Measurements from ENCODE around the gene PRAMEF33.
"Not testable (repeated sequence)": the region's sequence is repeated elsewhere in the genome, so short reads cannot be mapped to it uniquely, and the experiment has no call there.

PRAMEF33 gene
- long read RNA-seq = 0 reads

DNA sequence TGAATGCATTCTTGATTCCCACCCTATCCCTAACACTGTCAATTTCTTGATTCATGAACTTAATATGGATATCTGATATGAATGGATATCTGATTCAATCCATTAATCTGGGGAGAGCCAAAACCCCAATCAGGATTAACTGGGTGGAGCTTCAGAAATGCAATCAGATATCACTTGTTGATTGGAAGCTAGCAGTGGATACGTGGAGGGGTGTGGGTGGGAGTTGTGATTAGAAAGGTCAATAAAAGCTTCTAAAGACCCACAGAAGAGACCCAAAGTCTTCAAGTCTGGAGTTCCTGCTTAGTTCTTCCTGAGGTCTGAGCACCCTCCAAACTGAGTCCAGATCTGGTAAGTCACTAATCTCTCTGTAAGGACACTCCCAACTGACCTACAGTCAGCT lies at the start of gene PRAMEF33:
TSS of gene PRAMEF33 (plus strand) at position 301 of the 400 bp plus-strand sequence. CDS start 2,416 bp downstream, outside the sequence.
- DNase-seq (ENCODE audit: low read depth in 1 of 2, low spot score in 1 of 2); H3K27me3 ChIP-seq (ENCODE audit: insufficient read depth, poor library complexity, severe bottlenecking); H3K4me3 ChIP-seq (replicated peaks; ENCODE audit: insufficient read depth, low read length); H3K27ac ChIP-seq (replicated peaks): not testable (repeated sequence)

GRCh38 chr1:13253898-13254297 lies 49.4 kb upstream of the PRAMEF33 start, which contains the start of gene PRAMEF5:
Gene PRAMEF5 (plus strand): TSS chr1:13254198. CDS start chr1:13259269, 5,071 bp downstream.
- DNase-seq (ENCODE audit: low read depth in 1 of 2, low spot score in 1 of 2); H3K27ac ChIP-seq (replicated peaks); H3K4me3 ChIP-seq (replicated peaks; ENCODE audit: insufficient read depth, low read length); H3K27me3 ChIP-seq (ENCODE audit: insufficient read depth, poor library complexity, severe bottlenecking): not testable (repeated sequence)

- not testable (repeated sequence) for H3K4me3 ChIP-seq (replicated peaks; ENCODE audit: insufficient read depth, low read length); H3K27me3 ChIP-seq (ENCODE audit: insufficient read depth, poor library complexity, severe bottlenecking); H3K27ac ChIP-seq (replicated peaks); DNase-seq (ENCODE audit: low read depth in 1 of 2, low spot score in 1 of 2)
These were observed 38.2 kb upstream of the PRAMEF33 start for GRCh38 chr1:13265124-13265523.

DNA sequence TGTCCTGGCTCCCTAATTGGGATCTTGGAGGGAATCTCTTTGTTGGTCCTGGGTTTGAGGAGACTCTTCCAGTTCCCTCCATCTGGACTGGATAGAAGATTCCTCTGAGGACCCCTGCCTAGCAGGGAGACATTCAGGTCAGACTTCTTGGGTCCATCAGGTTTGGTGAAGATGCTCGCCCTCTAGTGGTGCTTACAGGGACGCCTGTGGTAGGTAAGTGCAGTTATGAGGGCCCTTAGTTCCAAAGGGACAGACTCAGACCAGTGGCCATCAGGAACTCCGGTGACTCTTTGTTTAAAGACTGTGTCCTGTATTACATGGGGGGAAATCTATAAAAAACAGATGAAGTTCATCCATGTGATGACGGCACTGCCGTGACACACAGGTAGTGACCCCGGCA lies 26.3 kb upstream of the PRAMEF33 start:
- not testable (repeated sequence) for H3K27me3 ChIP-seq (ENCODE audit: insufficient read depth, poor library complexity, severe bottlenecking); H3K4me3 ChIP-seq (replicated peaks; ENCODE audit: insufficient read depth, low read length); H3K27ac ChIP-seq (replicated peaks); DNase-seq (ENCODE audit: low read depth in 1 of 2, low spot score in 1 of 2)

DNA sequence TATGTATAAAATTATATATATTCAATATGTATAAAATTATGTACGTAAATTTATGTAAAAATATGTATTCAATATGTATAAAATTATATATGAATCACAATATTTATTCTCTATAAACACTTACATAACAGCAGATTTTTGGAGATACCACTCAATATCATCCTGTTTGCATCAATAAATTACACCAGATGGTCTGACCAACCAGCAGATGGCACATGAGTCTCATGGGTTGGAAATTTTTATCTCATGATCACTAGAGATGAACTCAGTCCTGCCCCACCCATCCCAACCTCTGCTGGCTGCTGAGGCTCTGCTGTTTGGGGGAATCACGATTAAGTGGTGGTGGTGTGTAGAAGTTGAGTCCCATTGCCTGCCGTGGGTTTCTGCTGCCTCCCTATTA lies 23.7 kb upstream of the PRAMEF33 start:
- H3K4me3 ChIP-seq (replicated peaks; ENCODE audit: insufficient read depth, low read length); H3K27ac ChIP-seq (replicated peaks); H3K27me3 ChIP-seq (ENCODE audit: insufficient read depth, poor library complexity, severe bottlenecking); DNase-seq (ENCODE audit: low read depth in 1 of 2, low spot score in 1 of 2): not testable (repeated sequence)

- H3K27me3 ChIP-seq (ENCODE audit: insufficient read depth, poor library complexity, severe bottlenecking); H3K4me3 ChIP-seq (replicated peaks; ENCODE audit: insufficient read depth, low read length); H3K27ac ChIP-seq (replicated peaks); DNase-seq (ENCODE audit: low read depth in 1 of 2, low spot score in 1 of 2): not testable (repeated sequence)
These were observed 18.3 kb upstream of the PRAMEF33 start, which contains the start of gene PRAMEF8 for GRCh38 chr1:13285037-13285436. Gene PRAMEF8 (minus strand): TSS chr1:13285137. CDS start chr1:13284091, 1,046 bp downstream.

DNA sequence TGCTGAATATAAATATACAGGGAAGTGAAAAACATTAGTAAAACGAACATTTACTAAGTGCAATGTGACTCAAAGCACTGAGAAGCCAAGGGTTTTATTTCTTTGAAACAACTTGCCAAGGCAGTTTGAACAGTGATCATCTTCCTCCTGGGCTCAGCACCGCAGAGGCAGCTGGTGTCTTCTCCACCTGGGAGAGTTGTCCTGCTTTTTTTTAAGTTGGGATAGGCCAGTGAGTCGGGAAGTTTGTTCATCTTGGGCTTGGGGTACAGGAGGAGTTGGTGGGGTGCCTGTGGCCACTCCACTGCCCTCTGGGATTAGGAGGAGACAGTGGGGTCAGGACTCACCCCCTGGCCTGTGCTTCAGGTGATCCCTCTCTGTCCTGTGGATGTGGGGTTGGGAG lies 14.3 kb upstream of the PRAMEF33 start:
- not testable (repeated sequence) for DNase-seq (ENCODE audit: low read depth in 1 of 2, low spot score in 1 of 2); H3K4me3 ChIP-seq (replicated peaks; ENCODE audit: insufficient read depth, low read length); H3K27me3 ChIP-seq (ENCODE audit: insufficient read depth, poor library complexity, severe bottlenecking)

GRCh38 chr1:13297216-13297931 lies 6.0 kb upstream of the PRAMEF33 start:
- H3K4me3 ChIP-seq (replicated peaks; ENCODE audit: insufficient read depth, low read length); H3K27me3 ChIP-seq (ENCODE audit: insufficient read depth, poor library complexity, severe bottlenecking); H3K27ac ChIP-seq (replicated peaks); DNase-seq (ENCODE audit: low read depth in 1 of 2, low spot score in 1 of 2): not testable (repeated sequence)

More for the DNA sequence above, 14.3 kb upstream of the PRAMEF33 start:
- not testable (repeated sequence) for H3K27ac ChIP-seq (replicated peaks)

- DNase-seq (ENCODE audit: low read depth in 1 of 2, low spot score in 1 of 2); H3K4me3 ChIP-seq (replicated peaks; ENCODE audit: insufficient read depth, low read length); H3K27ac ChIP-seq (replicated peaks); H3K27me3 ChIP-seq (ENCODE audit: insufficient read depth, poor library complexity, severe bottlenecking): not testable (repeated sequence)
These were observed 4.6 kb upstream of the PRAMEF33 start for GRCh38 chr1:13298699-13299098.

DNA sequence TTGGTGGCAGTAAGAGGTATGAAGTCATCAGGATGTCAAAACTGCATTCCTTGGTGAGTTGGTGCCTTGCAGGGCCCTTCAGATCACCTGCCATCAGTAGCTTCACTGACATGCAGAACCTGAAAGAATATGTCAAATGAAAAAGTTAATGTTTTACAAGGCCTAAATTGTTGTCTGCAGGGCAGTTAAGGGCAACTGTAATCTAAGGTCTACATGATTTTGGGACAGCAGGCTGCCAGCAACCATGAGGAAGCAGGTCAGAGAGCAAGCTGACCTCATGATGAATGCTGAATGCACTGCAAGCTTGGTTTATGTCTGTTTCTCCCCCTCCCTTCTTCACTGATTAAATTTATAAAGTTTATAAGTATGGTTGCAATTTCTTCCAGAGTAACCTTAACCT lies 1.1 kb upstream of the PRAMEF33 start:
- H3K27me3 ChIP-seq (ENCODE audit: insufficient read depth, poor library complexity, severe bottlenecking); H3K4me3 ChIP-seq (replicated peaks; ENCODE audit: insufficient read depth, low read length); DNase-seq (ENCODE audit: low read depth in 1 of 2, low spot score in 1 of 2); H3K27ac ChIP-seq (replicated peaks): not testable (repeated sequence)

GRCh38 chr1:13315281-13315680 lies 11.9 kb downstream of the PRAMEF33 start, which contains the start of gene PRAMEF15:
Gene PRAMEF15 (plus strand): TSS chr1:13315581. CDS start chr1:13318408, 2,827 bp downstream.
- not testable (repeated sequence) for H3K27me3 ChIP-seq (ENCODE audit: insufficient read depth, poor library complexity, severe bottlenecking); H3K4me3 ChIP-seq (replicated peaks; ENCODE audit: insufficient read depth, low read length); H3K27ac ChIP-seq (replicated peaks); DNase-seq (ENCODE audit: low read depth in 1 of 2, low spot score in 1 of 2)

- not testable (repeated sequence) for DNase-seq (ENCODE audit: low read depth in 1 of 2, low spot score in 1 of 2); H3K27ac ChIP-seq (replicated peaks); H3K4me3 ChIP-seq (replicated peaks; ENCODE audit: insufficient read depth, low read length); H3K27me3 ChIP-seq (ENCODE audit: insufficient read depth, poor library complexity, severe bottlenecking)
These were observed 39.2 kb downstream of the PRAMEF33 start for GRCh38 chr1:13342496-13342895.

GRCh38 chr1:13347034-13347433 lies 43.7 kb downstream of the PRAMEF33 start, which contains the start of gene PRAMEF14:
Gene PRAMEF14 (minus strand): TSS chr1:13347134. CDS start chr1:13345314, 1,820 bp downstream.
- DNase-seq (ENCODE audit: low read depth in 1 of 2, low spot score in 1 of 2); H3K4me3 ChIP-seq (replicated peaks; ENCODE audit: insufficient read depth, low read length); H3K27ac ChIP-seq (replicated peaks); H3K27me3 ChIP-seq (ENCODE audit: insufficient read depth, poor library complexity, severe bottlenecking): not testable (repeated sequence)

DNA sequence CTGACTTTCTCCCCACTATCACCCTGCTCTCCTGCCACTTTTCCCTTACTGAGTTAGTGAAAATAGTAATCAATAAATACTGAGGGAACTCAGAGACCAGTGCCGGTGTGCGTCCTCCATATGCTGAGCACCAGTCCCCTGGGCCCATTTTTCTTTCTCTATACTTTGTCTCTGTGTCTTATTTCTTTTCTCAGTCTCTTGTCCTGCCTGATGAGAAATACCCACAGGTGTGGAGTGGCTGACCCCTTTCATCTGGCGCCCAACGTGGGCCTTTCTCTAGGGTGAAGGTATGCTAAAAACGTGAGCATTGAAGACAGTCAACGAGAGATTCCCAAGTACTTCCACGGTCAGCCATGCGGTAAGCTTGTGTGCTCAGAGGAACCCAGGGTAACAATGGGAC lies 50.1 kb downstream of the PRAMEF33 start:
- not testable (repeated sequence) for H3K4me3 ChIP-seq (replicated peaks; ENCODE audit: insufficient read depth, low read length); DNase-seq (ENCODE audit: low read depth in 1 of 2, low spot score in 1 of 2); H3K27me3 ChIP-seq (ENCODE audit: insufficient read depth, poor library complexity, severe bottlenecking); H3K27ac ChIP-seq (replicated peaks)

- not testable (repeated sequence) for DNase-seq (ENCODE audit: low read depth in 1 of 2, low spot score in 1 of 2); H3K27me3 ChIP-seq (ENCODE audit: insufficient read depth, poor library complexity, severe bottlenecking); H3K27ac ChIP-seq (replicated peaks); H3K4me3 ChIP-seq (replicated peaks; ENCODE audit: insufficient read depth, low read length)
These were observed 51.1 kb downstream of the PRAMEF33 start for GRCh38 chr1:13354475-13354874.
